Endodermal cell (in vitro differentiated cells): ENCODE measurements around the gene SLC22A14. TPM values are rescaled to one million over a fixed set of nuclear protein-coding genes. Genes with fewer than 3 reads are reported as not detected.

Experiments
- DNase-seq: peaks from one replicate; pipeline ENCODE4 v3.0.0-alpha.2; 2017
- H3K27ac ChIP-seq: 2 replicates; pipeline ENCODE4 v1.5.1; 2013; ENCODE audit warnings: mild to moderate bottlenecking, low read depth, low read length, moderate library complexity
- H3K27me3 ChIP-seq: 2 replicates; pipeline ENCODE4 v1.6.1; 2013; ENCODE audit warnings: mild to moderate bottlenecking, low read length, moderate library complexity; ENCODE audit not compliant: insufficient read depth, control insufficient read depth, poor library complexity, severe bottlenecking
- H3K36me3 ChIP-seq: 2 replicates; pipeline ENCODE4 v1.7.0; 2013; ENCODE audit warnings: mild to moderate bottlenecking, low read length, moderate library complexity; ENCODE audit not compliant: control insufficient read depth, insufficient read depth
- H3K4me1 ChIP-seq: one replicate; pipeline ENCODE4 v1.7.0; 2013; ENCODE audit warnings: low read length; ENCODE audit not compliant: control insufficient read depth, insufficient read depth
- H3K4me3 ChIP-seq: 2 replicates; pipeline ENCODE4 v1.5.1; 2013; ENCODE audit warnings: mild to moderate bottlenecking, low read length, moderate library complexity
- H3K9ac ChIP-seq: 2 replicates; pipeline ENCODE4 v1.6.1; 2013; ENCODE audit warnings: mild to moderate bottlenecking, low read length, moderate library complexity; ENCODE audit not compliant: poor library complexity, severe bottlenecking; ENCODE audit errors: extremely low read depth
- H3K9me3 ChIP-seq: 2 replicates; pipeline ENCODE4 v1.6.1; 2013; ENCODE audit warnings: mild to moderate bottlenecking, low read length, moderate library complexity; ENCODE audit not compliant: control insufficient read depth
- H3K27ac Mint-ChIP-seq: 2 replicates; pipeline ENCODE4 v1.8.0; 2020; ENCODE audit warnings: mixed read lengths
- H3K27me3 Mint-ChIP-seq: 2 replicates; pipeline ENCODE4 v1.8.0; 2021; ENCODE audit warnings: mild to moderate bottlenecking, mixed read lengths; ENCODE audit not compliant: insufficient read depth
- H3K36me3 Mint-ChIP-seq: 2 replicates; pipeline ENCODE4 v1.8.0; 2020; ENCODE audit warnings: low read depth, mixed read lengths
- H3K4me1 Mint-ChIP-seq: 2 replicates; pipeline ENCODE4 v1.8.0; 2020; ENCODE audit warnings: mixed read lengths
- H3K4me3 Mint-ChIP-seq: 2 replicates; pipeline ENCODE4 v1.8.0; 2020; ENCODE audit warnings: mild to moderate bottlenecking, moderate library complexity, mixed read lengths
- H3K9me3 Mint-ChIP-seq: 2 replicates; pipeline ENCODE4 v1.8.0; 2020; ENCODE audit warnings: mild to moderate bottlenecking, mixed read lengths
- WGBS, 2 experiments: methylation state at CpG; one replicate each; pipeline versions ENCODE4 v1.1.5 to v1.1.7; 2013; ENCODE audit warnings: missing lambda C conversion rate in 2 of 2, mixed read lengths in 1 of 2; ENCODE audit not compliant: insufficient coverage in 1 of 2, insufficient read length in 1 of 2; 5-methylcytosine and 5-hydroxymethylcytosine counted together
- total RNA-seq, 2 donors: library from RNA; stranded (reverse); fragmentation: NEBNext Ultra II Directional in 1 of 2; extraction: Animal tissue kit (Norgen Biotek cat#: 25700) in 1 of 2; gene quantifications; 2 replicates in 1 of 2; 3 replicates in 1 of 2; pipeline ENCODE4 v1.2.1, GENCODE V29; 2021
- TF ChIP-seq, protein P1 (sequence below): fragments of 200-600 bp; sonication (generic); conservative IDR thresholded peaks from 2 replicates; pipeline ENCODE4 v1.5.0; 2021; ENCODE audit warnings: antibody characterized with exemption, mild to moderate bottlenecking

The SLC22A14 gene
- total RNA-seq, 2 donors from 2014 or later, result 0.20 TPM; not detected in 1

DNA sequence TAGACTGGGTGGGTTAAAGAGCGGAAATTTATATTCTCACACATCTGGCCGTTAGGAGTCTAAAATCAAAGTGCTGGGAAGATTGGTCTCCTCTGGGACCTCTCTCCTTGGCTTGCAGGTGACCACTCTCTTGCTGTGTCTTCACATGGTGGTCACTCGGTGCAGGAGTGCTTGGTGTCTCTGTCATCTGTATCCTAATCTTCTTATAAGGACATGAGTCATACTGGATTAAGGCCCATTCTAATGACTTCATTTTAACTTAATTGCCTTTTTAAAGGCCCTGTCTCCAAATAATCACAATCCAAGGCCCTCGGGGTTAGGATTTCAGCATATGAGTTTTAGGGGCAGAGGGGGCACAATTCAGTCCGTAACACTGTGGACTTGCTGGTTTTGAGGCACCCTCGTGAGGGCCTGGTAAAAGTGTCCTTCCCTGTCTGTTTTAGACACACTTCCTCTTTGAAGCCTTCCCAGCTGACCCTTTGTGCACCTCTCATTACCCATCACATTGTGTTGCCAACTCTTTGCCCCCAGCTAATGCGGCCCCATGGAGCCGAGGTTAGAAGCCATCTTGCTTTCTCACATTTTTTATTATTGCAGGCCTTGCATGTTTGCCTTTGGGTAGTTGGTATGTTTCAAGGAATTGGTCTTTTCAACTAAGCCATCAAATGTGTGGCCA lies 67.7 kb downstream of the SLC22A14 start:
- TF ChIP-seq, protein P1, sequence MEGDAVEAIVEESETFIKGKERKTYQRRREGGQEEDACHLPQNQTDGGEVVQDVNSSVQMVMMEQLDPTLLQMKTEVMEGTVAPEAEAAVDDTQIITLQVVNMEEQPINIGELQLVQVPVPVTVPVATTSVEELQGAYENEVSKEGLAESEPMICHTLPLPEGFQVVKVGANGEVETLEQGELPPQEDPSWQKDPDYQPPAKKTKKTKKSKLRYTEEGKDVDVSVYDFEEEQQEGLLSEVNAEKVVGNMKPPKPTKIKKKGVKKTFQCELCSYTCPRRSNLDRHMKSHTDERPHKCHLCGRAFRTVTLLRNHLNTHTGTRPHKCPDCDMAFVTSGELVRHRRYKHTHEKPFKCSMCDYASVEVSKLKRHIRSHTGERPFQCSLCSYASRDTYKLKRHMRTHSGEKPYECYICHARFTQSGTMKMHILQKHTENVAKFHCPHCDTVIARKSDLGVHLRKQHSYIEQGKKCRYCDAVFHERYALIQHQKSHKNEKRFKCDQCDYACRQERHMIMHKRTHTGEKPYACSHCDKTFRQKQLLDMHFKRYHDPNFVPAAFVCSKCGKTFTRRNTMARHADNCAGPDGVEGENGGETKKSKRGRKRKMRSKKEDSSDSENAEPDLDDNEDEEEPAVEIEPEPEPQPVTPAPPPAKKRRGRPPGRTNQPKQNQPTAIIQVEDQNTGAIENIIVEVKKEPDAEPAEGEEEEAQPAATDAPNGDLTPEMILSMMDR, result no peak
- peaks cover 8% of the 10 kb centered on the region for H3K27me3 ChIP-seq
- no peaks in the 10 kb centered on the region for H3K9me3 Mint-ChIP-seq
- peaks cover 9% of the 10 kb centered on the region for H3K36me3 ChIP-seq
- H3K9ac ChIP-seq, result no peak overlapping the region
- no peak for DNase-seq
- peaks cover 15% of the 10 kb centered on the region for H3K9me3 ChIP-seq
- no peak overlapping the region for H3K27ac ChIP-seq
- H3K4me3 Mint-ChIP-seq, result no peak overlapping the region
- no peaks in the 10 kb centered on the region for H3K4me1 ChIP-seq
- peaks cover 15% of the 10 kb centered on the region for H3K36me3 Mint-ChIP-seq
- peaks cover 11% of the 10 kb centered on the region for H3K27me3 Mint-ChIP-seq
- H3K27ac Mint-ChIP-seq, result no peak overlapping the region
- H3K4me1 Mint-ChIP-seq, result peaks cover 7% of the 10 kb centered on the region
- WGBS, 2 experiments, result 88 to 94% methylated on average over 5 to 8 of the region's 8 CpGs
- H3K4me3 ChIP-seq, result no peak overlapping the region

DNA sequence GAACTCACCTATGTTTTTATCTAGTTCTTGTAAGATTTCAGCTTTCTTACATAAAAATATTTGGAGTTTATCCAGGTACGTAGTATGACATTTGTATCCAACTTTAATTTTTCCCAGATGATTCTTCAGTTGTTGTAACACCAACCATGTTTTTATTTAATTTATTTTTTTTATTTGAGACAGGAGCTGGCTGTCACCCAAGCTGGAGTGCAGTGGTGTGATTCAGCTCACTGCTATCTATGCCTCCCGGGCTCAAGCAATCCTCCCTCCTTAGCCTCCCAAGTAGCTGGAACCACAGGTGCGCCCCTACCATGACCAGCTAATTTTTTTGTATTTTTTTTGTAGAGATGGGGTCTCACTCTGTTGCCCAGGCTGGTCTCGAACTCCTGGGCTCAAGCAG lies 71.1 kb downstream of the SLC22A14 start:
- DNase-seq, result no peak
- TF ChIP-seq, protein P1, result no peak
- H3K4me1 ChIP-seq, result no peaks in the 10 kb centered on the region
- H3K27me3 ChIP-seq, result peaks cover 2% of the 10 kb centered on the region
- WGBS, 2 experiments, result 90 to 95% methylated on average over 2 to 4 of the region's 4 CpGs
- Mint-ChIP-seq H3K36me3 (peaks cover 34% of the 10 kb centered on the region), H3K27me3 (peaks cover 2% of the 10 kb centered on the region), H3K9me3 (peaks cover 12% of the 10 kb centered on the region), H3K27ac (no peak overlapping the region), H3K4me3 (no peak overlapping the region), H3K4me1 (no peaks in the 10 kb centered on the region)
- H3K27ac ChIP-seq, result no peak overlapping the region
- H3K9ac ChIP-seq, result no peak overlapping the region
- H3K4me3 ChIP-seq, result no peak overlapping the region
- H3K36me3 ChIP-seq, result peaks cover 9% of the 10 kb centered on the region
- H3K9me3 ChIP-seq, result peaks cover 30% of the 10 kb centered on the region

DNA sequence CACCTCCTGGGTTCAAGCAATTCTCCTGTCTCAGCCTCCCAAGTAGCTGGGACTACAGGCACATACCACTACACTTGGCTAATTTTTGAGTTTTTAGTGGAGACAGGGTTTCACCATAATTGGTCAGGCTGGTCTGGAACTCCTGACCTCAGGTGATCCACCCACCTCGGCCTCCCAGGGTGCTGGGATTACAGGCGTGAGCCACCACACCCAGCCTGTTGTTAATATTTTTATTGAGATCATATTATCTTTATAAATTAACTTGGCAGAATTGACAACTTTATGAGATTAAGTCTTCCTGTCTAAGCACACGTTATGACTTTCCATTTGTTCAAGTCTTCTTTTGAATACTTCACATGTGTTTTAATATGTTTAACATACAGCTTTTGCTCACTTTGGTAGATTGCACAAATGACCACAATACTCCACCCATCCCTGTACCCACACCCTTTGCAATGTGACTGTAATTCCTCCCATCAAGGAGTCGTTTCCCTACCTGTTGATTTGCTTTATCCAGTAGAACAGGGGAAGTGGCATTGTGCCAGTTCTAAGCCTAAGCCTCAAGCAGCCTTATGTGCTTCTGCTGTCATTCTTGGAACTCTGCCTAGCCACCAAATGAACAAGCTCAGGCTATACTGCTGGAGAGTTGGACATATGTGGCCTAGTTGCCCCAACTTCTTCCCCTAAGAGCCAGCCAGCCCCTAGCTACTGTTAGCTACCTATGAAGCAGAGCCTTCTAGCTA lies 72.7 kb downstream of the SLC22A14 start:
- H3K9me3 ChIP-seq, result peaks cover 43% of the 10 kb centered on the region
- no peak overlapping the region for H3K4me3 Mint-ChIP-seq

More for the DNA sequence above, 72.7 kb downstream of the SLC22A14 start:
- Mint-ChIP-seq H3K27ac (no peak overlapping the region), H3K27me3 (no peaks in the 10 kb centered on the region), H3K9me3 (peaks cover 27% of the 10 kb centered on the region), H3K36me3 (peaks cover 47% of the 10 kb centered on the region), H3K4me1 (no peaks in the 10 kb centered on the region)
- no peaks in the 10 kb centered on the region for H3K4me1 ChIP-seq
- no peak overlapping the region for H3K9ac ChIP-seq
- TF ChIP-seq, protein P1, result no peak
- WGBS, 2 experiments, result 84 to 86% methylated on average over 1 to 4 of the region's 4 CpGs
- H3K4me3 ChIP-seq, result no peak overlapping the region
- H3K27me3 ChIP-seq, result no peaks in the 10 kb centered on the region
- DNase-seq, result no peak
- peaks cover 9% of the 10 kb centered on the region for H3K36me3 ChIP-seq
- H3K27ac ChIP-seq, result no peak overlapping the region
